Suprapubic skin (tissue), 3 donors: Measurements from ENCODE around the gene ASB16.

Experiments used
- CTCF ChIP-seq, 2 donors: fragments of 200-600 bp in 1 of 2; fragments of 450-650 bp in 1 of 2; sonication (generic) in 1 of 2; IDR thresholded peaks; one replicate each; pipeline ENCODE4 v1.5.1; 2016 to 2019; ENCODE audit warnings: antibody characterized with exemption in 2 of 2, mild to moderate bottlenecking in 1 of 2, moderate library complexity in 1 of 2
- EP300 ChIP-seq: sonication (generic); formaldehyde crosslinking; IDR thresholded peaks from one replicate; pipeline ENCODE4 v1.6.1; 2017; ENCODE audit warnings: antibody characterized with exemption
- POLR2A ChIP-seq, 2 donors: fragments of 450-650 bp; IDR thresholded peaks; one replicate each; pipeline ENCODE4 v1.6.1; 2017; ENCODE audit warnings: antibody characterized with exemption in 2 of 2, mild to moderate bottlenecking in 2 of 2, moderate library complexity in 2 of 2

GRCh38 chr17:44178133-44178532 is 7.6 kb downstream of the ASB16 start:
- TF ChIP-seq CTCF (IDR thresholded peaks at IDR 0.05): no peak
- no peak for TF ChIP-seq EP300
- TF ChIP-seq POLR2A (IDR thresholded peaks at IDR 0.05): no peak
